Cerebellar nuclear complex (tissue), 1 donor: ENCODE data around the gene HEATR3.

ENCODE experiments used
- DNase-seq, 2 experiments: peaks; one replicate each; lab custom pipeline; 2025; lab: John Stamatoyannopoulos, UW

The HEATR3 gene

DNA sequence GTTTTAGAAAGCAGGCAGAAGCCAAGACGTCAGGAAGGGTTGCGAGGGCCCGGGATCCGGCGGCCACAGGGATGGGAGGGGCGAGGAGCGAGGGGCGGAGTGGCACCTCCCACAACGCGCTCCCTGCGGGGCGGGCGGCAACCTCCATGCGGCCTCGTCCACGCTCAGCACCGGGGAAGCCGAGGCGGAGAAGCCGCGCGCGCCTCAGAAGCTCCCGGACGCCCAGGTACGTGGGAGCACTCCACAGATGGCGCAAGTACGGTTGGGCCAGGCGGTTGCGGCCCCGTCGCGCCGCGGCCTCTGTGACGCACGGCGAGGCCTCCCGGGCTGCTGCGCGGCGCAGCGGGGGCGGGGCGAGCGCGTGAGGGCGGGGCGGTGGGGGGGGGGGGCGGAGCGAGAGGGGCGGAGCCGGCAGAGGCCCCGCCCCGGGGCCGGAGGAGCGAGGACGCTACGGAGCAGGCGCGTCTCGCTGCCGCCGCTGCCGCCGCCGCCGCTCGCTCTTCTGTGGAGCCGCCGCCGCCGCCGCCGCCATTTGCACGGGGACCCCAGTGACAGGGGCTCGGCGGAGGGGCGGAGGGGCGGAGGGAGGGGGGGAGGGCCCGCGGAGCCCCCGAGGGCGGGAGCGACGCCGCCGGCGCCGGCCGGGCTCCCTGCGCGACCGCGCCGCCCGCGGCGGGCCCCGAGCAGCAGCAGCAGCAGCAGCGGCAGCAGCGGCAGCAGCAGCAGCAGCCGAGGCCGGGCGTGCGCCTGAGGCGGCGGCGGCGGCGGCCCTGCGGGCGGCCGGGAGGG, 87.2 kb downstream of the HEATR3 start, which contains the start of gene TENT4B:
Gene TENT4B (plus strand): TSS at position 500 of the 789 bp plus-strand sequence. CDS start 316 bp downstream, outside the sequence.
- peak in 1 of 2 experiments; percentile 33 for DNase-seq

DNA sequence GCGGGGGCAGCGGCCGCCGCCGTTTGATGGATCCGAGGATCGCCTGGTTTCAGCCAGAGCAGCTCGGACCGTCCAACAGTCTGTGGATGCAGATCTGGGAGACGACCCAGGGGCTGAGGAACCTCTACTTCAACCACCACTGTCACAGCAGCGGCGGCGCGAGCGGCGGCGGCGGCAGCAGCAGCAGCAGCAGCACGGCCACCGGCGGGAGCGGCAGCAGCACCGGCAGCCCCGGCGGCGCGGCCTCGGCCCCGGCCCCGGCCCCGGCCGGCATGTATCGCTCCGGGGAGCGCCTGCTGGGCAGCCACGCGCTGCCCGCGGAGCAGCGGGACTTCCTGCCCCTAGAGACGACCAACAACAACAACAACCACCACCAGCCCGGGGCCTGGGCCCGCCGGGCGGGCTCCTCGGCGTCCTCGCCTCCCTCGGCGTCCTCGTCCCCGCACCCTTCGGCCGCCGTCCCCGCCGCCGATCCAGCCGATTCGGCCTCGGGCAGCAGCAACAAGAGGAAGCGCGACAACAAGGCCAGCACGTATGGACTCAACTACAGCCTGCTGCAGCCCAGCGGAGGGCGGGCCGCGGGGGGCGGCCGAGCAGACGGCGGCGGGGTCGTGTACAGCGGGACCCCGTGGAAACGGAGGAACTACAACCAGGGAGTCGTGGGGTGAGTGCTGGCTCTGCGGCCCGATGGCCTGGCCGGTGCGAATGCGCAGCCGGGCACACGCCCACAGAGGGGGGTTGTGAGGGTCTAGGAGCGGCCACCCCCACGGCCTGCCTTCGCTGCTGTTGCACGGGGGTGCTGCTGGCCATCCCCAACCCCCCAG, 88.0 kb downstream of the HEATR3 start:
- DNase-seq: no peak

GRCh38 chr16:50154420-50154950, 88.7 kb downstream of the HEATR3 start:
- no peak for DNase-seq

- no peak for DNase-seq
These were observed 90.2 kb downstream of the HEATR3 start for GRCh38 chr16:50155925-50156324.
